Activated CD8-positive, alpha-beta T cell treated with anti-CD3 and anti-CD28 coated beads for 36 hours (primary cell): Measurements from ENCODE around the gene RALGDS. TPM values are rescaled to one million over a fixed set of nuclear protein-coding genes. Genes with fewer than 3 reads are reported as not detected.

Experiments used
- ATAC-seq: fragments of 200-7000 bp; cut with Tn5 transposase; one replicate; pipeline ENCODE4 v1.10.0; 2021; ENCODE audit warnings: mild to moderate bottlenecking, moderate library complexity
- CTCF ChIA-PET: fragments of 350-600 bp; sonication (Branson Sonifier 250); formaldehyde crosslinking; loops from one replicate; lab custom pipeline; 2021; ENCODE audit warnings: antibody characterized with exemption; lab: Charles Lee
- POLR2A ChIA-PET: fragments of 350-600 bp; sonication (Branson Sonifier 250); formaldehyde crosslinking; loops from one replicate; lab custom pipeline; 2021; ENCODE audit warnings: antibody characterized with exemption; lab: Charles Lee
- DNase-seq: peaks from one replicate; pipeline ENCODE4 v3.0.0-alpha.2; 2020
- H3K27ac Mint-ChIP-seq: one replicate; pipeline ENCODE4 v1.8.0; 2021; ENCODE audit warnings: mild to moderate bottlenecking, mixed read lengths
- H3K27me3 Mint-ChIP-seq: one replicate; pipeline ENCODE4 v1.8.0; 2021; ENCODE audit warnings: mixed read lengths
- H3K36me3 Mint-ChIP-seq: one replicate; pipeline ENCODE4 v1.8.0; 2021; ENCODE audit warnings: low read depth, mixed read lengths
- H3K4me1 Mint-ChIP-seq: one replicate; pipeline ENCODE4 v1.8.0; 2021; ENCODE audit warnings: low read depth, mixed read lengths
- H3K4me3 Mint-ChIP-seq: one replicate; pipeline ENCODE4 v1.8.0; 2021; ENCODE audit warnings: mild to moderate bottlenecking, moderate library complexity, mixed read lengths
- H3K9me3 Mint-ChIP-seq: one replicate; pipeline ENCODE4 v1.8.0; 2021; ENCODE audit warnings: mixed read lengths
- intact Hi-C: fragments of 100-400 bp; cut with micrococcal nuclease; formaldehyde crosslinking; loops from one replicate; pipeline ENCODE4 v1.10.0; 2022
- total RNA-seq, 2 experiments: library from RNA; stranded (reverse); gene quantifications; one replicate each; pipeline ENCODE4 v1.2.3, GENCODE V29; 2021
- TF ChIP-seq, protein P1 (sequence below): fragments of 200-600 bp; IDR thresholded peaks from one replicate; pipeline ENCODE4 v1.8.0; 2022; ENCODE audit warnings: antibody characterized with exemption, mild to moderate bottlenecking

RALGDS gene
- total RNA-seq, 2 experiments from 2014 or later = 80.5 to 88.2 TPM

DNA sequence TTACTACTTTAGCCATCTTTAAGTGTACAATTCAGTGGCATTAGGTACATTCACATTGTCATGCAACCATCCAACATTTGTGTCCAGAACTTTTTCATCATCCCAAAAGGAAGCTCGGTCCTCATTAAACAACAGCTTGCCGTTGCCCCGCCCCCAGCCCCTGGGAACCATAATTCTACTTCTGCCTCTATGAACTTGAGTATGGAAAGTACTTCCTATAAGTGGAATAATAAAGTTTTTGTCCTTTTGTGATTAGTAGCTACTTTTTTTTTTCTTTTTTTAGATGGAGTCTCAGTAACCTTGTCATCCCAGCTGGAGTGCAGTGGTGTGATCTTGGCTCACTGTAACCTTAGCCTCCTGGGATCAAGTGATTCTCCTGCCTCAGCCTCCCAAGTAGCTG is 37.7 kb upstream of the RALGDS start:
- ChIA-PET CTCF (interaction anchor here (0.6 to 1.8 kb wide), 10 partner anchors 9 to 161 kb away, joined by 3 to 11 read pairs (median 4); partner anchors contain the start of gene GTF3C5), POLR2A (interaction anchor here (1.0 kb wide), 1 partner anchor 8 kb away, joined by 5 read pairs; no protein-coding TSS in a partner anchor)
- Mint-ChIP-seq H3K4me3 (no peak overlapping the region), H3K36me3 (no peaks in the 10 kb centered on the region), H3K27me3 (peaks cover 3% of the 10 kb centered on the region), H3K4me1 (no peaks in the 10 kb centered on the region), H3K9me3 (no peaks in the 10 kb centered on the region), H3K27ac (no peak overlapping the region)
- intact Hi-C loops = no loop called here
- ATAC-seq = no peak
- TF ChIP-seq, protein P1, sequence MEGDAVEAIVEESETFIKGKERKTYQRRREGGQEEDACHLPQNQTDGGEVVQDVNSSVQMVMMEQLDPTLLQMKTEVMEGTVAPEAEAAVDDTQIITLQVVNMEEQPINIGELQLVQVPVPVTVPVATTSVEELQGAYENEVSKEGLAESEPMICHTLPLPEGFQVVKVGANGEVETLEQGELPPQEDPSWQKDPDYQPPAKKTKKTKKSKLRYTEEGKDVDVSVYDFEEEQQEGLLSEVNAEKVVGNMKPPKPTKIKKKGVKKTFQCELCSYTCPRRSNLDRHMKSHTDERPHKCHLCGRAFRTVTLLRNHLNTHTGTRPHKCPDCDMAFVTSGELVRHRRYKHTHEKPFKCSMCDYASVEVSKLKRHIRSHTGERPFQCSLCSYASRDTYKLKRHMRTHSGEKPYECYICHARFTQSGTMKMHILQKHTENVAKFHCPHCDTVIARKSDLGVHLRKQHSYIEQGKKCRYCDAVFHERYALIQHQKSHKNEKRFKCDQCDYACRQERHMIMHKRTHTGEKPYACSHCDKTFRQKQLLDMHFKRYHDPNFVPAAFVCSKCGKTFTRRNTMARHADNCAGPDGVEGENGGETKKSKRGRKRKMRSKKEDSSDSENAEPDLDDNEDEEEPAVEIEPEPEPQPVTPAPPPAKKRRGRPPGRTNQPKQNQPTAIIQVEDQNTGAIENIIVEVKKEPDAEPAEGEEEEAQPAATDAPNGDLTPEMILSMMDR = no peak
- no peak for DNase-seq

DNA sequence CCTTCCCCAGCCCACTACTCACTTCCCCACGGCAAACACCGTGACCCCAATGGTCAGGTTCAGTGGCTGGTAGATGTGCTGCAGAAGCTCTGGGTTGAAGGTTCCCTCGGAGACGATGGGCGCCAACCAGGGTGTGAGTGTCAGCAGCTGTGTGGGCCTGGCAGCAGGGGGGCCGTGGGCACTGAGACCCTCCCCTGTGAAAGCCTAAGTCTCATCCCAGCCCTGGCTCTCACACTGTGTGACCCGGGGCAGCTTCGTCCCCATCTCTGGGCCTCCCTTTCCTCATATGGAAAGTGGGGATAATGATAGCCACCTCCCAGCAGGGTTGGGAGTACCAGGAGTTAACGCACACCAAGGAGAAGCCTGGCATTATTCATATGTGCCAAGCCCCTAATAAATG is 34.1 kb upstream of the RALGDS start:
- TF ChIP-seq, protein P1 = no peak
- no peak for ATAC-seq
- POLR2A ChIA-PET = interaction anchor here (0.7 kb wide), 1 partner anchor 22 kb away, joined by 3 read pairs; no protein-coding TSS in a partner anchor
- no peaks in the 10 kb centered on the region for H3K36me3 Mint-ChIP-seq
- intact Hi-C loops = no loop called here
- H3K27ac Mint-ChIP-seq = no peak overlapping the region
- no peak for DNase-seq
- H3K9me3 Mint-ChIP-seq = no peaks in the 10 kb centered on the region
- H3K4me3 Mint-ChIP-seq = no peak overlapping the region
- CTCF ChIA-PET = interaction anchor here (1.4 to 2.5 kb wide), 2 partner anchors 9 to 26 kb away, joined by 4 to 12 read pairs; no protein-coding TSS in a partner anchor
- H3K4me1 Mint-ChIP-seq = peaks cover 3% of the 10 kb centered on the region
- H3K27me3 Mint-ChIP-seq = no peaks in the 10 kb centered on the region

DNA sequence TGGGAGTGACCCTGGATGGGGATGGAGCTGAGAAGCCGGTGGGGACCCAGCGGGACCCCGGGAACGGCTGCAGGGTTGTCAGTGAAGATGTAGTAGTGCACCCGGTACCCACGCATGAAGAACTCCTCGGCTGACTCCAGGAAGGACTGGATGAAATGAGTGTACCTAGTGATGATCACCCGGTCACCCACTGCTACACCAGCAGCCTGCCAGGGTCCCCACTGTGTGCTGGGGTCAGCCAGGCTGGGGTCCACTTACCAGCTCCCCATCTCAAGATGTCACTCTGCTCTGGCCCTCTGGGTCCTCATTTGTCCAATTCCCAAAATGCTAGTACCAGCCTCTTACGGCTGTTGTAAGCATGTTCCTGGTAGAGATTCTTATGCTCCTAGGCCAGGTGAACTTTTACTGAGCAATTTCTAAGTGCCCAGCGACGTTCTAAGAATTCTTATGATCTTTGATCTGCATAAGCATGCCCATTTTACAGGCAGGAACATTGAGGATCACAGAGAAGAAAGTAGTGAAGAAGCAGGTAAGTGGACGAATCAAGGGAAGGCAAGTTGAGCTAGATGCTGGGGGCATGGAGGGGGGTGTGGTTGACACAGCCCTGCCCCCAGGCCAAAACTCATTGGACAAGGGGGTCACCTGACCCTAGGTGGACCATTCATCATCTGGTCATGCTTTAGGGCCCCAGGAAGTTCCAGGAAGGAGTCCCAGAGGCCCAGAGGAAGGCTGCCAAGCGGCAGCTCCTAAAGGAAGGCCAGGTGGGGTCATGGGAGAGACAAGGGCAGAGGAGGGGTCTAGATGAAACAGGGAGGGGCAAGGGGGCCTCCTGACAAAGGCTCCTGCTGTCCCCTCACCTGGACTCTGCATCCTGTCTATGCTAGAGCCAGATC is 33.3 kb upstream of the RALGDS start:
- no peak for ATAC-seq
- Mint-ChIP-seq H3K4me1 (peaks cover 6% of the 10 kb centered on the region), H3K27me3 (no peaks in the 10 kb centered on the region)

DNA sequence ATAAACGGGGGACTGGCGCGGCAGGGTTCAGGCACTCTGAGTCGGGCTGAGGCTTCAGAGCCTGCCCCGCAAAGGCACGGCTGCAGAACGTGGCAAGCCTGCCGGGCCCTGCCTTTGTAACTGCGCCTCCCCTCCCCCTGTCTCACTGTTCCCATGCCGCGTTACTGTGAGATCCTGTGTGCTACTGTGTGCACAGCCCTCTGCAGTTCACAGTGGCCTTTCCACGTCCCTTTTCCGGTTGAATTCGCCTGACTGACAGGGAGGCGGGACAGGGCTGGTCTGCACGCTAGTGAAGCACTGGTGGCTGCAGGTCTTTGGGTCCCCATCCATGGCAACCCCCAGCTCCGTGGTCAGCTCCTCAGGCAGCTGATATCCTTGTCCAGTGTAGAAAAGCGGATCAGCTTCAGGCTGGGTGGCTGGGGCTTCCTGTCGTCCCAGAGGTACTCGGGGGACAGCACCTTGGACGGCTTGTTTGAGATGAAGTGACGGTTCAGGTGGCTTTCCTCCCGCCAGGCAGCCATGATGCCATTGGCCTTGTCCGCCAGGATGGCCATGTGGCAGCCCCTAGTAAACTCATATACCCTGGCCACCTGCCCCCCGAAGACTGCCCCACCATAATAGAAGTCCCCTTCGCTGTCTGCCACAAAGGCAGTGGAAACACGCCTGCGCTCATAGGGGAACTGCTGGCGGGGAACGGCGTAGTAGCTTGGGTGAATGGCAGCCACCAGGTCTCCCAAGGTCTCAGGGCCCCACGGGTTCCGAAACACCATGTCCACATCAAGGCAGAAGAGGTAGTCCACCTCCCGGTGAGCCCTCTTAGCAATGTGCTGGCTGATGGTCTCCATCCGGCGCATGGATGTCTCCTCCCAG is 32.4 kb upstream of the RALGDS start:
- H3K9me3 Mint-ChIP-seq = no peaks in the 10 kb centered on the region
- H3K36me3 Mint-ChIP-seq = no peaks in the 10 kb centered on the region
- H3K4me1 Mint-ChIP-seq = peaks cover 6% of the 10 kb centered on the region
- TF ChIP-seq, protein P1 = no peak
- ATAC-seq (no peak), DNase-seq (no peak)
- intact Hi-C loops = no loop called here
- no peaks in the 10 kb centered on the region for H3K27me3 Mint-ChIP-seq
- H3K27ac Mint-ChIP-seq = no peak overlapping the region
- POLR2A ChIA-PET = no interaction called here
- no peak overlapping the region for H3K4me3 Mint-ChIP-seq
- CTCF ChIA-PET = interaction anchor here (1.1 to 1.4 kb wide), 2 partner anchors 9 to 27 kb away, joined by 4 read pairs; no protein-coding TSS in a partner anchor

More for the DNA sequence above, 33.3 kb upstream of the RALGDS start:
- no peaks in the 10 kb centered on the region for H3K36me3 Mint-ChIP-seq
- CTCF ChIA-PET = interaction anchor here (1.1 to 1.4 kb wide), 2 partner anchors 10 to 26 kb away, joined by 4 read pairs; no protein-coding TSS in a partner anchor
- intact Hi-C loops = no loop called here
- H3K27ac Mint-ChIP-seq = no peak overlapping the region
- TF ChIP-seq, protein P1 = no peak
- POLR2A ChIA-PET = interaction anchor here (0.7 kb wide), 1 partner anchor 21 kb away, joined by 3 read pairs; no protein-coding TSS in a partner anchor
- no peak for DNase-seq
- no peaks in the 10 kb centered on the region for H3K9me3 Mint-ChIP-seq
- no peak overlapping the region for H3K4me3 Mint-ChIP-seq
